Smooth muscle cell of the brain vasculature (primary cell): ENCODE results near the gene HHLA2.
"Not testable (repeated sequence)": the region's sequence is repeated elsewhere in the genome, so short reads cannot be mapped to it uniquely, and the experiment has no call there.

Experiments used
- DNase-seq: peaks from one replicate; pipeline ENCODE4 v3.0.0-alpha.2; 2012; ENCODE audit warnings: low read depth, low spot score

HHLA2 gene

DNA sequence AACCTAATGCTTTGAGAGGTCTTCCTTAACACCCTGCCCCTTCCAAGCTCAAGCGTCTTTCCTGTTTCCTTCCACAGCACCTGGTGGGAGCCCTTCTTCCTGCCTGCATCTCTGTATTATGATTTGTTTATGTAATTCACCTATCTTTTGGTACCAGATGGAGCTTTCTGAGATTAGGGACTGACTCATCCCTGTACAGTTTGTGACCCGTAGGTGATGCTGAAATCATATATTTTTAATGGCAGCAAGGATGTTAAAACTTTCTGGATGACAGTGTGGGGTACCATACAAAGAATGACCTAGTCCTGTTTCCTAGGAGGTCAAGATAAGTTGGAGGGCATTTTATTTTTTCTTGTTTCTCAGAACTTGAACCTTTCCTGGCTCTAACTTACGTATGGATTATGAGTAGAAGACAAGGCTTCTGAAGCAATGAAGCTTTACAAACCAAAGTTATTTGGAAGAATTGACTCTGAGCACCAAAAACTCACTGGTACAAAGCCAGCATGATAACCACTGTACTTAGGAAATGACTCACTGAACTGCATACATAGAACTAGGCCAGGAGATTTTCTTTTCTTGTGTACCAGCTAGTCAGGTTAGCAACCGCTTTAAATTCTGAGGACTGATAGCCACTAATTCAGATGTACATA lies 46.6 kb downstream of the HHLA2 start:
- DNase-seq, result no peak

DNA sequence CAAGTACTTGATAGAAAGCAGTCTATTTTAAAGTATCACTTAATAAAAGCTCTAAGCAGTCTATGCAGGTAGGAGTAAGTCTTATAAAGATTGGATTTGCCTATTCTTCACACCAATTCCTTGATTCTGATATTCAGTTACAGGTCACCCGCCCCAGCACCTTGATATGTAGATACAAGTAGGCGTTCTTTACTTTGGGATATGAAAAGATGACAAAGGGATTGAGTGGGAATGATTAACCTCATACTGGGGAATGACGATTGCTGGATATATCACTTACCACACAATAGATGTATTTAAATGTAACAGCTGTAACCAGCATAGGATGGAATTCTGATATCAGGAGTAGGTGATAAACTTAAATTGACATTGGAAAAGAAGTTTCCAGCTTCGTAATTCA lies 47.1 kb downstream of the HHLA2 start:
- DNase-seq, result no peak

DNA sequence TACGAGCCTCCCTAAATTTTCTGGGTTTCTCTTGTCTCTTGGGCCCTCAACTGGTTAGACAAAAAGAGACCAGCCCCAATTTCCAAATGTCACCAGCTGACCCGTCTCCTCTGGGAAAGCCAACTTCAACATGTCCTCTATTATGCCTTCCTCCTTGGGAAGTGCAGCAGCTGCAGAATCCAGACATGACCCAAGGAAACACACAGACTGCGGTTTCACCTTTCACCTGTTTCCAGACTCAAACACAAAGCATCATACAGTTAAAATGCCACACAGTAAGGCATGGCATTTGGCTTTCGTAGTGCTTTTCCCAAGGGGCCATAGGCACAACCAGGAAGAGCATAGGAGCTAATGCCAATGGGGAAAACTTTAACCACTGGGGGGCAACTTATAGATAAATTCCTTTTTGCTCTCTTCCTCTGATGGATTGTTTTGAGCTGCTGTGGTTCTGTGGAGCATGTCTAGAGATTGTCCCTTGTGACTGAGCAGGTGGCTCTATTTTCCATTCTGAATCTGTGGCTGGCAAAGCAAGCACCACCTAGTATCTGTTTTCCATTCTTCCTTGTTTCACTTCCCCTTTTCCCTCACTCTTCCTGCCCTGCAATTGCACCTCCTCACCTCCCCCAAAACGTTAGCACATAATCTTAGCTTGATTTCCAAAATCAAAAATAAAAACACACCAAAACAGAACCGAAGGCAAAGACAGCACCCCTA lies 49.3 kb downstream of the HHLA2 start:
- no peak for DNase-seq

DNA sequence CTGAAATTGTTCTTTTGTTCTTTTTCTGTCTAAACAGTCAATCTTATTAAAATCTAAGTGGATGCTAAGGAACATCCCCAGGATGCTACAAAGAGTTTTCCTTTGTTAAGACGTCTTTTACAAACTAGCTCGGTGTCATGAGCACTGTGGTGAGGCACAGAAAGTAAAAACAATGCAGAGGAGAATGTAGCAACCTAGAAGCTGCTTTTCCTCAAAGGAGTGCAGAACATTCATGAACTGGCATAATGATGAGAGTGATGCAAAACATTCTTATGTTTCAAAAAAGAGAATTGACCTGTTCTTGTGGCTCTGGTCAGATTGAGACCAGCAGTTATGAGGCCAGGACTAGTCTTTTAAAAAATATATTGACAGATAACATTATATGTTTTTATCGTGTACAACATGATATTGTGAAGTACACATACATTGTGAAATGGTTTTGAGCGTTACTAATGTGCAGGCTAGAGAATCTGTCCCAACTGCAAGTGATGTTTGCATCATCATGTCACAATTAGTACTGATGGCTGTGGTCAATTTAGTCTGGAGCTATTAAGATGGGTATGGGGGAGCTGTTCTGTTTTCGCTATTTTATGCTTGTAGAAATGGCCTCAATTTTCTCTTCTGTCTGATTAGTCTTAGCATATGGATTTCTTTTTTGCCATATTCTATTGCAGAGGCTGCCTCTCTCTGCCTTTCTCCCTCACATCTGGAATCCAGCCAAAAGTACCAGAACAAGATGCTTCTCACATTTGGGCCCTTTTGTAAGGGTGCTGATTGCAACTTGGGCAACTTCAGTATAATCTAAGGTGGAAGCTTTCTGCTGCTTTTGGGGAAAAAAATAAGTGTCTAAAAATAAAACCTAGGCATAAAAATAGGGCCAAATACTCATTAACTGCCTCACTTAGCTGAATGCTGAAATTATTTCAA lies 50.2 kb downstream of the HHLA2 start:
- DNase-seq, result no peak

DNA sequence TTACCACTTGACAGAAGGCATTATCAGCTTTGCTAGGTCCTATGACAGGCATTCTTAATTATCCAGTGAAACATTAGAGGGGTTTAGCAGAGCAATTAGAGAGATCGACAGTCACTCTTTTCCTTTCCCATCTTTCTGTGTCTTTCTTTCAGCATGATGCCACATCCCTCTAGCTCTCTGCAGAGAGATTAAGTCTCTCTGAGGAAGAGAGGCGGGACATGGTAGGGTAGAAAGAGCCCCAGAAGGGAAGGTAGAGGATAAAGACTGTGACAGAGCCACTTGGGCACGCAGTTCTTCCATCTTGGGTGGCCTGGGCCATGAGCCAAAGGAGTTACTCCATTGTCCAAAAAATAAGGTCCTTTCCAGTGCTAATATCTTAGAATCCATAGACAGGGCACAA lies 55.8 kb downstream of the HHLA2 start:
- DNase-seq, result no peak

DNA sequence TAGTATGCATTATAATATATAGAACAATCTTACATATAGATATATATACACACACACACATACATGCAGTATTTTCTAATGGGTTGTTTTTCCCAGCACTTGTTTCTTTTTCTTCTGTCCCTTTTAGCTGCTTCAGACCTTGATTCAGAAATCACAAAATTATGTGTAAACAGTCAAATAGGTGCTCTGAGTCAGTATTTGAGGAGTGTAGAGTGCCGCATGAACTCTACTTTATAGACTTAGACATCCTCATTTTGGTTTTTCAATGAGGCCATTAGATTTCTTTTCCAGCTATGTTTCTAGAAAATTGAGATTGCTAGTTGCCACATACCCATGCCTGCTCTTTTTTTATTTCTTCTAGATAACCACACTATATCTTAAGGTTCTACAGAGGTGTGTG lies 58.2 kb downstream of the HHLA2 start:
- DNase-seq, result no peak

DNA sequence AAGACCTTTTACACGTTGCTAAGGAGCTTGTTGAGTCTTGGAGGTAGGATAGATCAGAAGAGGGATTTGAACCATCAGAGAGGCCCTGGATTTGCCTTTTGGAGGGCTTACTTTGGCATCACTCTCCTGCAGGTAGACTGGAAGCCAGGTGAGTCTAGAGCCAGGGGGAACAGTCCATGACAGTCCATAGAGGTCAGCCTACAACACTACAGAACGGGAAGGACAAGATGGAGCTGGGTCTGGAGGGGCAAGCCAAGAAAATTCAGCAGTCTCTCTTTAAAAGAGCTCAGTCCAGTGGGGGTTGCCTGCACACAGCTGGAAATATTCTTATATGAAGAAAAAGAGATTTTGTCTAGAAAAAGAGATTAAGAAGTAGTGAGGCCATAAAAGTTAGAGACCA lies 60.7 kb downstream of the HHLA2 start:
- DNase-seq, result no peak

DNA sequence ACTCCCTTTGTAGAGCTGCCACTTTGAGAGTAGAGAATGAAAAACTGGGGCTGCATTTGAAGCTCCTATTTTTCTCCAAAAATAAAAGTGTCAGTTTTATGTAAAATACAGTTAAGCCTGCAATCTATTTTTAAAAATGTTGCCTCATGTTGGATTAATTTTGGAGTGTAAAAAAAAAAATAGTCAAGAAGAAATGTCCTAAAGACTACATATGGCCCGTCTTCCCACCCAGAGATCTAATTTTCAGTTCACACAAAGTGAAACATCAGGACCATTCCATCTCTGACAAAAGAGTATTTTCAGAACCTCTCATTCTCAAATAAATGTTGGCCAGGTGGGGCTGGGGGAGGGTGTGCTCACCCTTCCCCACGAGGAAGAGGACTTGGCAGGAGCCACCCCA lies 62.7 kb downstream of the HHLA2 start:
- DNase-seq, result no peak

DNA sequence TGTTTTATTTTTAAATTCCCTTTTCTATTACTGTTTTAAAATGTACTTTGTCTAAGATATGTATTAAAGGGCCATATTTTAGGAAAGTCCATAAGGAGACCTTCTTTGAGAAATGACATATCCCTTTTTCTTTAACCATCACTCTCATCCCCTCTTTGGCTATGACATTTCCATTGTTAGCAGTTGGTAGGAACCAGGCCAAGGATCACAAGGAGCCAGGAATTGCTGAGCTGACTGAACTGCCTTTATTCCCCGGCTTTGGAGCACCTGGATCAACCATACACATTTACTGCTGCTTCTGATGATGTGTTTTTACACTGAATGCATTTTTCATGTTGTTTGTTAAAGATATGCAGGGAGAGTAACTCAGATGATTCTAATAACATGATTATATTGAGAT lies 79.7 kb downstream of the HHLA2 start:
- DNase-seq, result no peak

DNA sequence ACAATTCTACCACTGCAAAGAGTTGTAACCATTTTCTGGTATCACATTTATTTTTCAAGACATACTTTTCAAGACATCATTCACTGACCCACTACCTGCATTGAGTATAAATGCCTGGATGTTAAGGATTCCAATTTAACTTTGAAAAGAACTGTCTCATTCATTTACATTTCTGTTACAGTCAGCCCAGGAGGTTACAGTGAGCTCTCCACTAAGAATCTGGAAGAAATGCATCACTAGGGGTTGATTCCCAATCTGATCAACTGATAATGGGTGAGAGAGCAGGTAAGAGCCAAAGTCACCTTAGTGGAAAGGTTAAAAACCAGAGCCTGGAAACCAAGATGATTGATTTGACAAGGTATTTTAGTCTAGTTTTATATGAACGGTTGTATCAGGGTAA lies 81.0 kb downstream of the HHLA2 start:
- no peak for DNase-seq

DNA sequence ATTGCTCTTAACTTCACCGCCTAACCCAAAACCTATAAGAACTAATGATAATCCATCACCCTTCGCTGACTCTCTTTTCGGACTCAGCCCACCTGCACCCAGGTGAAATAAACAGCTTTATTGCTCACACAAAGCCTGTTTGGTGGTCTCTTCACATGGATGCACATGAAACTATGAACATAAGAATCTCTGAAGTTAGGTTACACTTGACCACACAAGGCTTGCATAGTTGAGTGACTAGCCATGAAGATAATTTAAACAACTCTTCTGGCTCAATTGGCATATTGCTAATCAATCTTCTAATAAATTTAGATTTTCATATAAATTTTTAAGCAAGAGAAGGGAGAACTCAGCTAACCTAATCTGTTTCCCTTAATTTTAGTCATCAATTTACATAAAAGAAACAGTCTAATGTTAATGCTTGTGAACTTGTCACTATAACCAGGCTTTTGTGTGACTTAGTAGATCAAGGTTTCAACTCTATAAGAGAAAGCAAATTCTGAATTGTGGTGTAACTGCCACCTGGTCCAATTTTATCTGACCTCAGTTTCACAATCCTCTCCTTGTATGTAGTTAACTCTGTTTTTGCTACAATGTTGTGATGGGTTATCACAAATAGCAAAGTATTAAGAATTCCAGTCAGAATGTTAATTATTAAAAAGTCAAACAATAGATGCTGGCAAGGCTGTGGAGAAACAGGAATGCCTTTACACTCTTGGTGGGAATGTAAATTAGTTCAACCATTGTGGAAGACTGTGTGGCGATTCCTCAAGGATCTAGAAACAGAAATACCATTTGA lies 82.0 kb downstream of the HHLA2 start:
- no peak for DNase-seq

DNA sequence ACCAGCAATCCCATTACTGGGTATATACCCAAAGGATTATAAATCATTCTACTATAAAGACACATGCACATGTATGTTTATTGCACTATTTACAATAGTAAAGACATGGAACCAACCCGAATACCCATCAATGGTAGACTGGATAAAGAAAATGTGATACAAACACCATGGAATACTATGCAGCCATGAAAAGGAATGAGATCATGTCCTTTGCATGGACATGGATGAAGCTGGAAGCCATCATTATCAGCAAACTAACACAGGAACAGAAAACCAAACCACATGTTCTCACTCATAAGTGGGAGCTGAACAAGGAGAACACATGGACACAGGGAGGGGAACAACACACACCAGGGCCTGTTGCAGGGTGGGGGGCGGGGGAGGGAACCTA lies 82.6 kb downstream of the HHLA2 start:
- DNase-seq, result not testable (repeated sequence)

DNA sequence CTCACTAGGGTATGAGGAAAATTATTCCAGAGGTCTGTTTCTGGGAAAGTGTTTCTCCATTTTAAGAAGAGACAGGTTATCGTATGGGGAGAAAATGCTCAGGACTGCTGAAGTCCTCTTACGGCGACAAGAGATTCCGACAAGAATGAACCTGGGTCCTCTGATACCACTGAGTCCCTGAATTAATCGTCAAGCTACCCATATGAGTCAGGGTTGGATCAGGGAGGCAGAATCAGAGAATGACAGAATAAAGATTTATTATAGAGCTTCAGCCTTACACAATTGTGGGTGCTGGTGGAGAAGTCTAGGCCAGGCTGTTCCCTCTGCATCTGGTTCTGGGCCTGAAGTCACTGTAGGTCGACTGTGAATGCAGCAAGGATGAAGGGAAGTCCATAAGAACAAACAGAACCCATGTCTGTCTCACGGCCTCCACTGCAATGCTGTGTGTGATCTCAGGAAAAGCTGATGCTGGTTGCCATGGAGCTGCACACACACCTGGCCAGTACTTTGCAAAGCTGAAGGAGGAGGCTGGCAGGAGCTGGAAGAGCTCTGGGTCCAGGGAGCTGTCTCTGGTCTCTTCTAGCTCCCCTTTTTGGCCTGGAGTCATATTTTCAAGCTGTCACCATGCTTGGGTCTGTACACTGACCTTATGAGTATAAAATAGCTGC lies 83.9 kb downstream of the HHLA2 start:
- DNase-seq, result no peak

DNA sequence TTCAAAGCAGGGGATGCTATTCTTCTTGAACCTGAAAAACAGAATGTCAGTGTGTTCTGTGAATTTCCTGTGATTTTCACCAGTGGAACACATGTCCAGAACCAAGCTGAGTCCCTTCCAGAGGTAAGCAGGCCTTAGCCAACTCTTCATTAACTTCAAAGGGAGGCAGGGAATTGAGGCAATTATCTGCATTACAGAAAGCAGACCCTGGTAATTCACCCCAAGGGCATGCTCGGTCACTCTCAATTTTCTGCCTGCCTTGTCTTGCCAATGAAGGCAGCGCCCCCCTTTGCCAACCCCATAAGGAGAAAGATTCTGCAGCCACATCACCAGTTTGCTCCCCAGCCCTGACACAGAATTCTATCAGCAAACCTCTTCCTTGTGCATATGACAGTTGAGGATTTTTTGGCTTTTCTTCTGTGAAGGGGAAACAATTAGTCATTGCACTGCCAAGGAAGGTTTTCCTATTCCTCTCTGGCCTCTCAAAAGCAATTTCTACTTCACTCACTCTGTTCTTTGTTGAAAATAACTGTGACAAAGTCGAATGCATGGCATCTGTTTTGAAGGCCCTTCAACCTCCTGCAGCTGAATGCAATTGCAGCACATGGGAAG lies 85.3 kb downstream of the HHLA2 start:
- DNase-seq, result no peak

DNA sequence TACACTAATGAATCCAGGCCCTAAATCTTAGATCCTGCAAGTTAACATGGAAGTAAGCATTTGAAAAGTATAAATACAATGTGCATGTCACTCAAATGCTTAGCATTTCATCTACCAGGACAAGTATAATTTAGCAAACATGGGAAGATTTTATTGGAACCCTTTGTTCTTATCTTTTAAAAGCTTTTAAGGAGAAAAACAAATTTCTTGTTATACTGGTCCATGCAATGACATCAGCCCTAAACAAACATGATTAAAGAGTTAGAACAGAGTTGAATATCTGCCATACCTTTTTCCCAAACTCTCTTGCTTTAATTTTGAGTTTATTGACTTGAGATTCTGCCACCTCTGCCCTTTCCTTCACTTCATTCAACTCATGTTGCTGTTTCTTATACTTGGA lies 87.0 kb downstream of the HHLA2 start:
- DNase-seq, result no peak

DNA sequence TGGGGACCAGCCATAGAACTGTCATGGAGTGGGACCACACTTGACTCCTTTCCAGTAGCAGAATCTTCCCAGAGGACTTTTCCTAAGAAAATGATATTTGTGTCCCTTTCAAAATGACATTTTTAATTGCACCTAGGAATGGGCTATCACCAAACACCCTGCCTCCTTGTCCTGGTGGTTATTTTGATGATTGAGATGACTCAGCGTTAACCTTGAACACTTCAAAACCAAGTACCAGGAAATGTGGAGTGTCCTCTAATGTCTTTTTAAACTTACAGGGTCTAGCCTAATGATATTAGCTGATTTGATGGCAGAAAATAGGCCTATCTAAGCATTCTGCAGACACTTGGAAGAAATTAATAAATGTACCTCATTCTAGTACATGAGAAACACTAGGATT lies 90.7 kb downstream of the HHLA2 start:
- no peak for DNase-seq

DNA sequence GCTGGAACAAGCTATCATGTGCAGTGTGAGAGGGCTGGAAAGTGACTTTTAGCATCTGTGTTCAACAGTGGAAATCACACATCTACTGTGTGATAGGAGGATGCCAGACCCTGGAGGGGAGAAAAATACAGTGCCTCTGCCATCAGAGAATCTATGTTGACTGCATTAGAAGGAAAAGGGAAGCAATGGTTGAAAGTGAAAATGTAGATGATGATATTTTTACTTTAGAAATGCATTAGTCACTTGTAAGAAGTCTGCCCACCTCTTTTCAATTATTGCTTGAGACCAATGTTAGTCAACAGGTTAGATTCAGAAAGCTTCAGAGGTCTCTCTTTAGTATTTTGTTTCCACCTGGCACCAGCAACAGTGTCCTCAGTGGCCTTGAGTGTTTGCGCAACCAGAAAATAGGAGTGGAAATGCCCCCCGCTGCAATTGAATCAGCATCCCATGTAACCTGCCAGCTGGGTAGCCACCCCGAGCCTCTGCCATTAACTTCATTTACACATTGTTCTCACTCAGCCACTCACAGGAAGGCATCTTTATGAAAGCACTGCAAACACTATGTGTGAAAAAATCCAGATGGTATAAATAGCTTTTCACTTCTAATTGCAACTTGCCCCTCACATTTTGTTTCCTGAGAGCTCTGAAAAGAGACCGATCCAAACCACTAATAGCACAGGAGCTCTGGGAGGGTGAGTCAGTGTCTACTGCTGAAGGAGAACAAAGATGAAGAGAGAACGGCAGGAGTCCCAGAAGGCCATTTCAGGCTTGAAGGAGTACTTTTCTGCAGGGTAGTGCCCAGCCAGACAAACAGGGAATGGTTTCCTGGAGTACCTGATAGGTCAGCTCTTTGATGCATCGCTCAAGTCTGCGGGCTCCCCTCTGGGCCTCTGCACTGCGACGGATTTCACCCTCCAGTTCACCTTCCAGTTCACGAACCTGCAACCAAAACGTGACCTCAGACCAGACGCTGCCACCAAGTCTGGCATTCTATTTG lies 92.1 kb downstream of the HHLA2 start:
- DNase-seq, result no peak

DNA sequence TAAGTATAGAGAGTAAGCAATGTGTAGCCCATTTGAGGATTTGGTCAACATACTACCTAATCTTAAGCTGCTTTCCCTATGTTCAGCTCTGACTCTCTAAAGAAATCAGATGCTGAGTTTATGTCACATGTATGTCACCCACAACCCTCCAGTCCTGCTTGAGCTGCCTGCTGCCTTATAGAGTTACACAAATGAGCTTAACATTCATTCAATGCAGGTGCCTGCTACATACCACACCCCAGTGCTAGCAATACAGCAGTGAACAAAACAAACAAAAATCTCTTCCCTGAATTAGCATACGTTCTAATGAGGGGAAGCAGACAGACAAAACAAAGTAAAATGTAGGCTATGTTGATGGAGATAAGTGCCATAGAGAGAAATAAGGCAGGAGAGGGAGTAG lies 93.0 kb downstream of the HHLA2 start:
- no peak for DNase-seq

DNA sequence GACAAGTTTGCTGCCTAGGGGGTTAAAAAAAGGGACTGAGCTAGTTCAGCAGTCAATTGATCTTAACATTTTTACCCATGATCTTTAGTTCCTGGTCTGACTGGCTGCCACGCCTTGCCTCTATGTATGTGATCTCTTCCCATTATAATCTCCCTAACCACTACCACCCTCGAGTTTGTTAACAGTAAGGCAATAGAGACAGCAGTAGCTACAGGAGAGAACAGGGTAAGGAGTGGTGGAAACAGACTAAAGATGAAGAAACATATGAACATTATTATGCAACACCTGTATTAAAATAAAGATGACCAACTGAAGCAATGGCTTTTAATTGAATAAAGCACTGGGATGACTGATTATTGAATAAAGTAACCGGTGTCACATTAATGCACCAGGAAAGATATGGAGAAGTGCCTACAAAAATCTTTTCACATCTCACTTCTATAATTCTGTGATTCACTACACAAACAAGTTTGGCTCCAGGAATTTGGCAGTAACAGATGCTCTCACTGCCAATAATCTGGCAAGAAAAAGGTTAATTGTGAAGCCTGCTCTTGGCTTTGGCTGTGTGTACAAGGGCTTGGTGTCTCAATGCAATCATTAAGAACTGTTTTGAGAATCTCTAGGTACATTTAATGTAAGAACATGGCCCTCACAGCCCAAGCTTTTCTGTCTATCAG lies 95.7 kb downstream of the HHLA2 start:
- no peak for DNase-seq
